Adrenal gland (tissue), 5 donors: ENCODE measurements around the gene SZT2.

Experiments used
- POLR2A ChIP-seq, 2 donors: fragments of 450-650 bp; IDR thresholded peaks; one replicate each; pipeline ENCODE4 v1.6.1; 2017; ENCODE audit warnings: antibody characterized with exemption in 2 of 2, mild to moderate bottlenecking in 2 of 2, moderate library complexity in 1 of 2
- TF ChIP-seq, protein P1 (sequence below), 6 experiments: fragments of 450-650 bp in 4 of 6; fragments of 200-600 bp in 2 of 6; sonication (generic) in 1 of 6; IDR thresholded peaks; 1 replicate in 5 of 6; 2 replicates in 1 of 6; pipeline versions ENCODE4 v1.5.1 to v1.8.0; 2016 to 2021; ENCODE audit warnings: antibody characterized with exemption in 6 of 6, mild to moderate bottlenecking in 2 of 6, moderate library complexity in 1 of 6
- donor health status: DM: no; HTN: no; CAD: no.

DNA sequence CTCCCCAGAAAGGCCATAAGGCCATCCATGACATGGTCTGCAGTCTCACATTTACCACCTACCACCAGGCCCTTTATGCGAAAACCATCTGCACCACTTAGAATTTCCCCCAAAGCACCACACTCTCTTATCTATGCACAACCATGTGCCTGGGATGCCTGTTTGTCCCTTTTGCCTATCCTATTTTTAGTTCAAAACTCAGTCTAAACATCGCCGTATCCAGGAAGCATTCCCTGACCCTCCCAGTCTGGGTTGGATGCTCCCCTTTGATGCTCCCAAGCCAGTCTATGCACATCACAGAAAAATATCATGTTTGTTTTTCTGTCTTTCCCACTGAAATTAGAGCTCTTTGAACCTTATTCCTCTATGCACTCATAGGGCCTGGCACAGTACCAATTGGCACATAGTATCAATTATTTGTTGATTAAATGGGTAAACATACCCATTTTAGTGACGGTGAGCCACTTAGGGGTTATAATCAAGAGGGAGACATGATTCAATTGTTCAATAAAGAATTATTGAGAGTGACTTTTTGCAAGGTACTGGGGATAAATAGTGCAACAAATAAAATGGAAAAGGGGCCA lies 45.3 kb upstream of the SZT2 start:
- no peak for TF ChIP-seq POLR2A (IDR thresholded peaks at IDR 0.05)
- TF ChIP-seq, protein P1, sequence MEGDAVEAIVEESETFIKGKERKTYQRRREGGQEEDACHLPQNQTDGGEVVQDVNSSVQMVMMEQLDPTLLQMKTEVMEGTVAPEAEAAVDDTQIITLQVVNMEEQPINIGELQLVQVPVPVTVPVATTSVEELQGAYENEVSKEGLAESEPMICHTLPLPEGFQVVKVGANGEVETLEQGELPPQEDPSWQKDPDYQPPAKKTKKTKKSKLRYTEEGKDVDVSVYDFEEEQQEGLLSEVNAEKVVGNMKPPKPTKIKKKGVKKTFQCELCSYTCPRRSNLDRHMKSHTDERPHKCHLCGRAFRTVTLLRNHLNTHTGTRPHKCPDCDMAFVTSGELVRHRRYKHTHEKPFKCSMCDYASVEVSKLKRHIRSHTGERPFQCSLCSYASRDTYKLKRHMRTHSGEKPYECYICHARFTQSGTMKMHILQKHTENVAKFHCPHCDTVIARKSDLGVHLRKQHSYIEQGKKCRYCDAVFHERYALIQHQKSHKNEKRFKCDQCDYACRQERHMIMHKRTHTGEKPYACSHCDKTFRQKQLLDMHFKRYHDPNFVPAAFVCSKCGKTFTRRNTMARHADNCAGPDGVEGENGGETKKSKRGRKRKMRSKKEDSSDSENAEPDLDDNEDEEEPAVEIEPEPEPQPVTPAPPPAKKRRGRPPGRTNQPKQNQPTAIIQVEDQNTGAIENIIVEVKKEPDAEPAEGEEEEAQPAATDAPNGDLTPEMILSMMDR (IDR thresholded peaks at IDR 0.05), result no peak
